ENCODE data around the gene ENOX1.

The ENOX1 gene

DNA sequence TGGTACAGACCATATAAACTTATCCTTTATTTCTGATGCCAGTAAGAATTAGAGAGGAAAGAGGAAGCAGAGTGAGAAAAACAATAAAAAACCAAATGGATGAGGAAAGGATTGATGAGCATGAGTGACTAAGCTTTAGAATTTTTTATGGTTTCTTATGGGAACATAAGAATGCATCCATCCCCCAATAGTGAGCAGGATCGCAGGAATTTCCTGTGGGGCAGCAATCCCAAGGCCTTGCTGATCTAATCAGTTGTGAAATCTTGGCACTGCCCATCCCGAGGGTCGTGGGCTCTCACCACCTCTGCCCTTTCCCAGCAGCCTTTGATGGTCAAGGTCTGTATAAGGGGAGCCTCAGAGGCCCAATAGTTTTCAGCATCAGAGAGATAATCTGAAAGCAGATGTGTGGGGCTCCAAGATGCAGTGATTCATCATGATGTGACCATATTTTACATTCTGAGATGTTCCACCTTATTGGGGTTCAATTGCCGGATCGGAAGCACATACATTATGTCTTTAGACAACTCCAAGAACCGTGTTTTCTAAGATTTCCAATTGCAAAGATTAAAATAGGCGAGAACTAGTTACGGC lies 541.3 kb downstream of the ENOX1 start:
- DNase-seq (ENCODE audit: low read depth) = peak; percentile 81
- H3K4me3 ChIP-seq (ENCODE audit: control insufficient read depth, low read depth, low read length) = no peak overlapping the region
- TF ChIP-seq, protein P1, sequence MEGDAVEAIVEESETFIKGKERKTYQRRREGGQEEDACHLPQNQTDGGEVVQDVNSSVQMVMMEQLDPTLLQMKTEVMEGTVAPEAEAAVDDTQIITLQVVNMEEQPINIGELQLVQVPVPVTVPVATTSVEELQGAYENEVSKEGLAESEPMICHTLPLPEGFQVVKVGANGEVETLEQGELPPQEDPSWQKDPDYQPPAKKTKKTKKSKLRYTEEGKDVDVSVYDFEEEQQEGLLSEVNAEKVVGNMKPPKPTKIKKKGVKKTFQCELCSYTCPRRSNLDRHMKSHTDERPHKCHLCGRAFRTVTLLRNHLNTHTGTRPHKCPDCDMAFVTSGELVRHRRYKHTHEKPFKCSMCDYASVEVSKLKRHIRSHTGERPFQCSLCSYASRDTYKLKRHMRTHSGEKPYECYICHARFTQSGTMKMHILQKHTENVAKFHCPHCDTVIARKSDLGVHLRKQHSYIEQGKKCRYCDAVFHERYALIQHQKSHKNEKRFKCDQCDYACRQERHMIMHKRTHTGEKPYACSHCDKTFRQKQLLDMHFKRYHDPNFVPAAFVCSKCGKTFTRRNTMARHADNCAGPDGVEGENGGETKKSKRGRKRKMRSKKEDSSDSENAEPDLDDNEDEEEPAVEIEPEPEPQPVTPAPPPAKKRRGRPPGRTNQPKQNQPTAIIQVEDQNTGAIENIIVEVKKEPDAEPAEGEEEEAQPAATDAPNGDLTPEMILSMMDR (IDR thresholded peaks at IDR 0.05; ENCODE audit: control insufficient read depth, insufficient read depth, low read depth, low read length, missing control alignments) = no peak

DNA sequence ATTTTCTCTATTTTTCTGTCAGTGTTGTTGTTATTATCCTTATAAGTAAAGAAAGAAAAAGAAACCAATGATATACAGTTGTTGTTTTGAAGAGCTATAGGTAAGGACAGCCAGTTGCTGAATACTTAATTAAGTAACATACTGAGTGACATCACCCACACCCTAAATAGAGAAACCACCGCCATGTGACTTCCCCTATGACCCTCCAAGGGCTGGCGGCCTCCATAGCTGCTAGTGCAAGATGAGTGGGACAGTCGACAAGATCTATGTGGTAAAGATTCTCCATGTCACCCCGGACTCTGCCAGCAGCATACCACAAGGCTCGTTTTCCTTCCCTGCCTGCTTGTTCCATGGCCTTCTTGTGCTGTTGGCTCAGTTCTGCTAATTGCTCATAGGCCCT lies 542.3 kb downstream of the ENOX1 start:
- TF ChIP-seq, protein P1 (IDR thresholded peaks at IDR 0.05; ENCODE audit: control insufficient read depth, insufficient read depth, low read depth, low read length, missing control alignments) = no peak
- H3K4me3 ChIP-seq (ENCODE audit: control insufficient read depth, low read depth, low read length) = no peak overlapping the region
- no peak for DNase-seq (ENCODE audit: low read depth)

DNA sequence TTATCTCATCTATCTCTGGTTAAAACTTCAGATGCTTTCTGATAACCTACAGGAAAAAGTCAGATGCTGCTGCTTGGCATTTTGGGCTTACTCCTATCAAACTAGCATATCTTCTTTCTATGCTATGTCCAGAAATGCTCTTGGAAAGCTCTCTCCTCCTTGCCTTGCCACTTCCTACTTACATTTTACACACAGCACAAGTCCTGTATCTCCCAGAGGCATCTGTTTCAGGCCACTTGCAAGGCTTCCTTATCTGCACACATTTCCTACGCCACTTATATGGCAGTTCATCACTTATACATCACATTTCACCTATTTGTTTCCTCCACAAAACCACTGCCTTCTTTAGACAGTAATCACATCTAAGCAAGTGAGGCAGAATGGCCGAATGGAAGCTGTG lies 543.1 kb downstream of the ENOX1 start:
- H3K4me3 ChIP-seq (ENCODE audit: control insufficient read depth, low read depth, low read length) = no peak overlapping the region
- TF ChIP-seq, protein P1 (IDR thresholded peaks at IDR 0.05; ENCODE audit: control insufficient read depth, insufficient read depth, low read depth, low read length, missing control alignments) = no peak
- DNase-seq (ENCODE audit: low read depth) = no peak

DNA sequence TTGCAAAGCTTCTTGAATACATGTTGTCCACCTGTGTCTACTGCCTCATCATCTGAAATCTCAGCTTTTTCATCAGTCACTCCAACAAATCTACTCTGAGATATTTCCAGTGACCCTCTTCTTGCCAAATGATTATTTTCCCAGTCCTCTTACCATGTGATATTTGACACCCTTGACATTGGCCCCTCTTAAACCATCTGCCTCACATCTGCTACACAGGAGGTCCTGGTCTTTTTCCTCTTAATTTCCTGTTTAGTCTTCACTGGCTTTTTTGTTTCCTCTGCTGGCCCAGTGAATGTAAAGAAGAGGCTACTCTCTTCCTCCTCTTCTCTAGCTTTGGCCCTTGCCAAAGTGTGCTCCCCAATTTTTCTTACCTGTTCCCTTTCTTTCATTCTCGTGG lies 544.7 kb downstream of the ENOX1 start:
- no peak for DNase-seq (ENCODE audit: low read depth)
- H3K4me3 ChIP-seq (ENCODE audit: control insufficient read depth, low read depth, low read length) = no peak overlapping the region
- TF ChIP-seq, protein P1 (IDR thresholded peaks at IDR 0.05; ENCODE audit: control insufficient read depth, insufficient read depth, low read depth, low read length, missing control alignments) = no peak

DNA sequence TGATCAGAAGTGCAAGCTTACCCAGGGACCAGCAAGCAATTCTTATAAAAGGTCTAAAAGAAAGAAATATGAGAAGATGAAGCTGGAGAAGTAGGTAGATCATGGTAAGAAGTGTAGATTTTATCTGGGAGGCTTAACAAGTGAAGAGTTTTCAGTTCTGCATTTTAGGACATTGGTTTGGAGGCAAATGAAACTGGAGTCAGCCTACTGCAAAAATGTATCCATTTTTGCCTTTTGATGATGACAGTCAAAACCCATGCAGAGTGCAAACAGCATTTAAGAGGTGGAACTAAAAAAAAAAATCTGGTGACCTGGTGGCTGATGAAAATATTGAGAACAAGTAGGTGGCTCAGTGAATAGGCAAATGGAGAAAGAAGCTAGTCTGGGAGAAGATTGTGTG lies 546.5 kb downstream of the ENOX1 start:
- no peak for DNase-seq (ENCODE audit: low read depth)
- H3K4me3 ChIP-seq (ENCODE audit: control insufficient read depth, low read depth, low read length) = no peak overlapping the region
- TF ChIP-seq, protein P1 (IDR thresholded peaks at IDR 0.05; ENCODE audit: control insufficient read depth, insufficient read depth, low read depth, low read length, missing control alignments) = no peak

DNA sequence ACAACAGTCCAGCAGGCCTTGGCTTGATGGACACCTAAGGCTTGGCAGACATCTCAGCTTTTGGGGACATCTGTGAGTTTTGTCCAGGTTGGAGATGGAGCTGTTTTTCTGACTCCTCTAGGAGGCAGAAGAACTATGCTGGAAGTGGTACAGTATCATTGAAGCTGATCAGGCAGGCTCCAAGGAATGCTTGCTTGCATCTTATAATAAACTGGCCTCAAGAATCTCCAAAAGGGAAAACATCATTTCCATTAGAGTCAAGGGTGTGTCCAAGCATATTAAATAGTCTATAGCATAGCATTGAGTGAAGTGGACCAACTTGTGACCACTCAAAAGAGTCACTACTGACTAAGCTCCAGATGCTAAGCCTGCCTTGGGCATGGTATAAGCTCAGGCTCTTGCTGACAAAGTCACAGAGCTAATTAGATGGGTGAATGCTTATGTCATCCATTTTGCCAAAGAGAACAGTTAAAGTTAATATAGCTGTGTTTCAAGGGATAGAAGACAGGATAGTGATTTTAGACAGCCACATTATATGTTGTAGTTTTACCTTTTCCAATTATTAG lies 547.4 kb downstream of the ENOX1 start:
- DNase-seq (ENCODE audit: low read depth) = no peak

More for the DNA sequence above, 547.4 kb downstream of the ENOX1 start:
- TF ChIP-seq, protein P1 (IDR thresholded peaks at IDR 0.05; ENCODE audit: control insufficient read depth, insufficient read depth, low read depth, low read length, missing control alignments) = peak; percentile 29
- H3K4me3 ChIP-seq (ENCODE audit: control insufficient read depth, low read depth, low read length) = no peak overlapping the region

Measured in AG09309 (cell line).